Hypothalamus (tissue), 51 donors: ENCODE measurements around the gene SLC2A13.
"Not testable (repeated sequence)": the region's sequence is repeated elsewhere in the genome, so short reads cannot be mapped to it uniquely, and the experiment has no call there.

Source experiments
- DNase-seq, 51 donors: peaks; one replicate each; lab custom pipeline; 2025; lab: John Stamatoyannopoulos, UW

Gene SLC2A13

GRCh38 chr12:39830171-39830570 is 275.7 kb downstream of the SLC2A13 start:
- no peak for DNase-seq

GRCh38 chr12:39824505-39825212 is 281.2 kb downstream of the SLC2A13 start:
- DNase-seq: no peak

GRCh38 chr12:39816671-39817185 is 289.2 kb downstream of the SLC2A13 start:
- DNase-seq: no peak

- no peak for DNase-seq
Observed at GRCh38 chr12:39815746-39816145, 290.1 kb downstream of the SLC2A13 start.

- DNase-seq: no peak
Observed at GRCh38 chr12:39814626-39815025, 291.3 kb downstream of the SLC2A13 start.

GRCh38 chr12:39813776-39814175 is 292.1 kb downstream of the SLC2A13 start:
- DNase-seq: no peak

- not testable (repeated sequence) for DNase-seq
Observed at GRCh38 chr12:39812456-39812855, 293.4 kb downstream of the SLC2A13 start.

GRCh38 chr12:39807043-39807442 is 298.8 kb downstream of the SLC2A13 start:
- no peak for DNase-seq

GRCh38 chr12:39805651-39806050 is 300.2 kb downstream of the SLC2A13 start:
- DNase-seq: no peak

- DNase-seq: no peak
Observed at GRCh38 chr12:39804898-39805297, 301.0 kb downstream of the SLC2A13 start.

- DNase-seq: no peak
Observed at GRCh38 chr12:39804479-39804878, 301.4 kb downstream of the SLC2A13 start.

GRCh38 chr12:39803151-39803550 is 302.7 kb downstream of the SLC2A13 start:
- no peak for DNase-seq

GRCh38 chr12:39798977-39799376 is 306.9 kb downstream of the SLC2A13 start:
- no peak for DNase-seq

GRCh38 chr12:39798429-39798828 is 307.5 kb downstream of the SLC2A13 start:
- DNase-seq: no peak

GRCh38 chr12:39795481-39795880 is 310.4 kb downstream of the SLC2A13 start:
- DNase-seq: no peak

- no peak for DNase-seq
Observed at GRCh38 chr12:39792938-39793337, 312.9 kb downstream of the SLC2A13 start.

GRCh38 chr12:39788239-39788638 is 317.6 kb downstream of the SLC2A13 start:
- DNase-seq: no peak

GRCh38 chr12:39785814-39786213 is 320.1 kb downstream of the SLC2A13 start:
- DNase-seq: not testable (repeated sequence)

- DNase-seq: peak in 1 of 51 donors; percentile 13
Observed at GRCh38 chr12:39782026-39782545, 323.8 kb downstream of the SLC2A13 start.

- DNase-seq: peak in 1 of 51 donors; percentile 6
Observed at GRCh38 chr12:39780913-39781446, 324.9 kb downstream of the SLC2A13 start.

GRCh38 chr12:39780411-39780912 is 325.4 kb downstream of the SLC2A13 start:
- DNase-seq: no peak

GRCh38 chr12:39779768-39780340 is 326.0 kb downstream of the SLC2A13 start:
- DNase-seq: no peak
